Activated naive CD8-positive, alpha-beta T cell treated with anti-CD3 and anti-CD28 coated beads, Interleukin-2, amount 50 U/mL, for 24 hours (primary cell): ENCODE measurements around the gene FOXO1.
"Not testable (repeated sequence)": the region's sequence is repeated elsewhere in the genome, so short reads cannot be mapped to it uniquely, and the experiment has no call there.

Experiments used
- ATAC-seq: fragments of 150-1000 bp; cut with Tn5 transposase; one replicate; pipeline ENCODE4 v1.10.0; 2021
- DNase-seq: peaks from one replicate; pipeline ENCODE4 v3.0.0; 2021
- H3K27ac Mint-ChIP-seq: one replicate; pipeline ENCODE4 v1.8.0; 2021; ENCODE audit warnings: mild to moderate bottlenecking, mixed read lengths
- H3K27me3 Mint-ChIP-seq: one replicate; pipeline ENCODE4 v1.8.0; 2021; ENCODE audit warnings: mixed read lengths
- H3K36me3 Mint-ChIP-seq: one replicate; pipeline ENCODE4 v1.8.0; 2021; ENCODE audit warnings: low read depth, mixed read lengths
- H3K4me1 Mint-ChIP-seq: one replicate; pipeline ENCODE4 v1.8.0; 2021; ENCODE audit warnings: mixed read lengths
- H3K4me3 Mint-ChIP-seq: one replicate; pipeline ENCODE4 v1.8.0; 2021; ENCODE audit warnings: mild to moderate bottlenecking, moderate library complexity, mixed read lengths
- H3K9me3 Mint-ChIP-seq: one replicate; pipeline ENCODE4 v1.8.0; 2021; ENCODE audit warnings: mixed read lengths

FOXO1 gene

GRCh38 chr13:40672765-40673397 is 6.4 kb upstream of the FOXO1 start:
- no peaks in the 10 kb centered on the region for H3K27me3 Mint-ChIP-seq
- no peak overlapping the region for H3K4me3 Mint-ChIP-seq
- no peak for ATAC-seq
- H3K4me1 Mint-ChIP-seq, result peaks cover 38% of the 10 kb centered on the region
- no peak overlapping the region for H3K27ac Mint-ChIP-seq
- no peaks in the 10 kb centered on the region for H3K36me3 Mint-ChIP-seq
- DNase-seq, result no peak
- no peaks in the 10 kb centered on the region for H3K9me3 Mint-ChIP-seq

DNA sequence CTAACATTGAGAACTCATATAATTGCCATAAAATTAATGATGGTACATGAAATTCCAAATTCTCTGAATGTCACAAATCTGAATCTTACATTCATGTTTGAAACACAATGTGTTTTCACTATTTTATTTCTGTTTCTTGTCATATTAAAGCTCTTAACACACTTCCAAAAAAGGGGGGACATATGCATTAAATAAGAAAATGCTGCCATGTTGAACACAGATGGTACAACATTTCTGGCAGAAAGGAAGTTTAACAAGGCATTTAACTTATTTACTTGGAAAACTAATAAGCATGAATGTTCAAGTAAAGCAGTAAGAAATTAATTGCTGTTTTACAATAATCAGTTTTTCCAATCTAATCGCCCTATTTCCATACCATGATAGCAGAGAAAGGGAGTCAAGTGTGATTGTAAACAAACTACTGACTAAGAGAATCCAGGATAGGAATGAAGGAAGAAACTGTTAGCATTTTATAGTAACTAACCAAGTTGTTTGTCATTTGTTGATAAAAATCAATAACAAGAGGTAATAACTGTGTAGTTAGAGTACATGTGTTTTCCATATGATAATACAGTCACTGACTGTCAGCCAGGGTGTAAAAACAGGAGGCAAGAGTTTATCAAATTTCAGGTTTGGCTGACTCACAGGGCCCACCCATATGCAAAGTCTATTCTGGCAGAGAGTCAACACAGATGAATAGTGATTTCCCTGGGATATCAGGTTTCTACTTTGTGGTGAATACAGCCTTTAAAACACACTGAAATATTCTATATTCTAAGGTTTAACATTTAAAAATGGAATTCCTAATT is 5.7 kb upstream of the FOXO1 start:
- H3K36me3 Mint-ChIP-seq, result no peaks in the 10 kb centered on the region
- ATAC-seq, result peak; percentile 83
- no peak overlapping the region for H3K27ac Mint-ChIP-seq
- H3K4me1 Mint-ChIP-seq, result peaks cover 45% of the 10 kb centered on the region
- H3K4me3 Mint-ChIP-seq, result no peak overlapping the region
- DNase-seq, result no peak
- no peaks in the 10 kb centered on the region for H3K27me3 Mint-ChIP-seq
- no peaks in the 10 kb centered on the region for H3K9me3 Mint-ChIP-seq

GRCh38 chr13:40670307-40670706 is 3.9 kb upstream of the FOXO1 start:
- H3K27me3 Mint-ChIP-seq, result no peaks in the 10 kb centered on the region
- no peak overlapping the region for H3K27ac Mint-ChIP-seq
- peaks cover 2% of the 10 kb centered on the region for H3K36me3 Mint-ChIP-seq
- peaks cover 42% of the 10 kb centered on the region for H3K4me1 Mint-ChIP-seq
- DNase-seq (no peak), ATAC-seq (no peak)
- H3K9me3 Mint-ChIP-seq, result no peaks in the 10 kb centered on the region
- H3K4me3 Mint-ChIP-seq, result no peak overlapping the region

DNA sequence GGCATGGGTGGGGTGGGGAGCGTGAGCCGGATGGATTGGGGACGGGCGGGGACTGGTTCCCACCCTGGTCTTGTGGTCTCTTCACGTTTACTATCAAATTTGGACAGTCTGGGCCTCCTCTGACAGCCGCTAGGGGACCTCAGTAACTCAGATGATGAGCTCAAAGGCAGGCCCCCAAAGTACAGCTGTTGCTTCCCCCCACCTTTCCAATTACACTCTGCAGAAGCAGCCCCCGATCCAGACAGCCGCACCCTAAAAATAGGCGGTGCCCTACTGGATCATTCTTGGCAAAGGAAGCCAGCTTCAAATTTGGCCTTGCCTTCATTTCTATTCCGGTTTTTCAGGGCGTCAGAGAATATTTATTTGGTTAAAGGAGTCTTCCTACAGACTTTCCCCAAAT is 1.9 kb upstream of the FOXO1 start:
- H3K9me3 Mint-ChIP-seq, result no peaks in the 10 kb centered on the region
- peaks cover 45% of the 10 kb centered on the region for H3K4me1 Mint-ChIP-seq
- H3K27ac Mint-ChIP-seq, result peak overlapping the region; percentile 90
- no peaks in the 10 kb centered on the region for H3K27me3 Mint-ChIP-seq
- peak; percentile 56 for DNase-seq
- no peak for ATAC-seq
- H3K4me3 Mint-ChIP-seq, result peak overlapping the region; percentile 85
- peaks cover 10% of the 10 kb centered on the region for H3K36me3 Mint-ChIP-seq

GRCh38 chr13:40667622-40667978 is 1.2 kb upstream of the FOXO1 start:
- H3K4me3 Mint-ChIP-seq, result peak overlapping the region; percentile 85

GRCh38 chr13:40666933-40667621 is 636 bp upstream of the FOXO1 start:
- Mint-ChIP-seq H3K27ac (peak overlapping the region; percentile 90), H3K36me3 (peaks cover 13% of the 10 kb centered on the region), H3K4me3 (peak overlapping the region; percentile 85), H3K9me3 (no peaks in the 10 kb centered on the region), H3K4me1 (peaks cover 44% of the 10 kb centered on the region), H3K27me3 (no peaks in the 10 kb centered on the region)
- peak; percentile 58 for DNase-seq
- ATAC-seq, result peak; percentile 12

More at GRCh38 chr13:40667622-40667978, 1.2 kb upstream of the FOXO1 start:
- Mint-ChIP-seq H3K27ac (peak overlapping the region; percentile 90), H3K36me3 (peaks cover 12% of the 10 kb centered on the region), H3K9me3 (no peaks in the 10 kb centered on the region), H3K27me3 (no peaks in the 10 kb centered on the region), H3K4me1 (peaks cover 44% of the 10 kb centered on the region)
- ATAC-seq (no peak), DNase-seq (no peak)

GRCh38 chr13:40665126-40666044 is 1.1 kb downstream of the FOXO1 start:
- peak; percentile 46 for DNase-seq
- H3K4me1 Mint-ChIP-seq, result peaks cover 54% of the 10 kb centered on the region

DNA sequence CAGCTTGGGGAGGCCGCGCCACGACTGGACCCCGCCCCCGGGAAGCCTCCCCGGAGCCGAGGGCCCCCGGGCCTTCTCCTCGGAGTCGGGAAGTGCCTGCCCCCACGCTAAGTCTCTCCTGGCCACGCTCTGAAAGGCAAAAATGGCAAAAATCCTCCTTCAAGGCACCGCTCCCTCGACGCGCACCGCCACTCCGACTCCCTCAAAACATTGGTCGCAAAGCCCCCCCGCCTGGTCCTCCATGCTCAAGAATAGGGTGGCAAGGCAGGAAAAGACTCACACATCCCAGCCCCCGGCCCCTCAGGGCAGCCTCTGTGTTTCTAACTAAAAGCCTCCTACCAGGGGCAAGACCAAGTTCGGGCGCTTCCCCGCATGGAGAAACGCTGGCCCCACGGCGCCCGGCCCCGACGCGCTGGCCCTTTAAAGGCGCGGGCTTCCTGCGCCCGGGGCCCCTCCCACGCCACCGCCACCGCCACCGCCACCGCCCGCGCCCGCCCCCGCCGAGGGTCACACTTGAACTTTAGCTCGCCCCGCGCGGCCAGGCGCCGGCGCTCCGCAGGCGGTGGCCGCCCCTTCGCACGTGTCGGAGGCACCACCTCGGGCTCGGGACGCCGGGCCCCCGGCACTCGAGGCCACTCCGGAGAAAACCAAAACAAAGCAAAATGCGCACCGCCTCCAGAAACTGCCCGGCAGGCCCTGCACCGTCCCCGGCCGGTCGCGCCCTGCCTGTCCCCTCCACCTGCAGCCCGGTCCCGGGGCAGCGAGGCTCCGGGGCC is 1.9 kb downstream of the FOXO1 start:
- peak; percentile 4 for ATAC-seq
- DNase-seq, result peak; percentile 72
- Mint-ChIP-seq H3K27me3 (no peaks in the 10 kb centered on the region), H3K36me3 (peaks cover 17% of the 10 kb centered on the region), H3K27ac (peak overlapping the region; percentile 99), H3K9me3 (no peaks in the 10 kb centered on the region), H3K4me3 (peak overlapping the region; percentile 97), H3K4me1 (peaks cover 56% of the 10 kb centered on the region)

More at GRCh38 chr13:40665126-40666044, 1.1 kb downstream of the FOXO1 start:
- Mint-ChIP-seq H3K36me3 (peaks cover 17% of the 10 kb centered on the region), H3K4me3 (peak overlapping the region; percentile 97), H3K27ac (peak overlapping the region; percentile 90), H3K27me3 (no peaks in the 10 kb centered on the region), H3K9me3 (no peaks in the 10 kb centered on the region)
- ATAC-seq, result no peak

DNA sequence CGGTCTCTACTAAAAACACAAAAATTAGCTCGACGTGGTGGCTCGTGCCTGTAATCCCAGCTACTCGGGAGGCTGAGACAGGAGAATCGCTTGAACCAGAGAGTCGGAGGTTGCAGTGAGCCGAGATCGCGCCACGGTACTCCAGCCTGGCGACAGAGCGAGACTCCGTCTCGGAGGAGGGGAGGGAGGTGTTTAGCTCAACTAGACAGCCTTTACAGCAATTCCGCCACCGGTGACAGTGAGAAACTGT is 2.4 kb downstream of the FOXO1 start:
- not testable (repeated sequence) for H3K9me3 Mint-ChIP-seq, H3K27me3 Mint-ChIP-seq
- Mint-ChIP-seq H3K36me3 (peaks cover 17% of the 10 kb centered on the region), H3K4me1 (peaks cover 58% of the 10 kb centered on the region), H3K27ac (peak overlapping the region; percentile 99), H3K4me3 (peak overlapping the region; percentile 97)
- ATAC-seq (peak; percentile 21), DNase-seq (peak; percentile 76)

- Mint-ChIP-seq H3K4me1 (peaks cover 62% of the 10 kb centered on the region), H3K4me3 (peak overlapping the region; percentile 97), H3K36me3 (peaks cover 26% of the 10 kb centered on the region), H3K27ac (peak overlapping the region; percentile 99), H3K9me3 (no peaks in the 10 kb centered on the region), H3K27me3 (no peaks in the 10 kb centered on the region)
- ATAC-seq (peak; percentile 34), DNase-seq (no peak)
These were observed 3.6 kb downstream of the FOXO1 start for GRCh38 chr13:40662866-40663265.

DNA sequence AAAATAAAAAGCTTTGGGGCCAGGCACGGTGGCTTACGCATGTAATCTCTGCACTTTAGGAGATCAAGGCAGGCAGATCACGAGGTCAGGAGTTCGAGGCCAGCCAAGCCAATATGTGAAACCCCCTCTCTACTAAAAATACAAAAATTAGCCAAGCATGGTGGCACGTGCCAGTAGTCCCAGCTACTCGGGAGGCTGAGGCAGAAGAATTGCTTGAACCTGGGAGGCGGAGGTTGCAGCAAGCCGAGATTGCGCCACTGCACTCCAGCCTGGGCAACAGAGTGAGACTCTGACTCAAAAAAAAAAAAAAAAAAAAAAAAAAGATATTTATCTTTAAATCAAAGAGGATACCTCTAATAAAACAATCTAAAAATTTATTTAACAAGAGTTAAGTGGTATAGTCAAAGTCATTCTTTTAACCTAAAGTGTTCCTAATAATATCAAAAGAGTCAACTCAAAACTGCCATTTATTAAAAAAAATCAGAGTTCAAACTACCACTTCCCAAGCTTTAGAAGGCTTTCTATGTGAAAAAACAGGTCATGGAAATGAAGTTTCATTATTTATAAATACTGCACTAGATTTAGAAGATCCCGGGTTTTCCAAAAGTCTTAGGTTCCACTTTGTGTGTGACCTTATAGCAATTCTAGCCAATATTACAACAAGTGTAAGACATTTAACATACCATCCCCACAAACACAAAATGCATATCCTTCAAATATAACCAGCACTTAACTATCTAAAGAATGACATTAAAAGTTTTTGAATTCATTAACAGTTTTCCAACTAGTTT is 4.4 kb downstream of the FOXO1 start:
- DNase-seq (no peak), ATAC-seq (no peak)
- H3K27me3 Mint-ChIP-seq, result no peaks in the 10 kb centered on the region
- peak overlapping the region; percentile 97 for H3K4me3 Mint-ChIP-seq
- H3K27ac Mint-ChIP-seq, result peak overlapping the region; percentile 99
- peaks cover 63% of the 10 kb centered on the region for H3K4me1 Mint-ChIP-seq
- peaks cover 30% of the 10 kb centered on the region for H3K36me3 Mint-ChIP-seq
- H3K9me3 Mint-ChIP-seq, result peaks cover 4% of the 10 kb centered on the region

DNA sequence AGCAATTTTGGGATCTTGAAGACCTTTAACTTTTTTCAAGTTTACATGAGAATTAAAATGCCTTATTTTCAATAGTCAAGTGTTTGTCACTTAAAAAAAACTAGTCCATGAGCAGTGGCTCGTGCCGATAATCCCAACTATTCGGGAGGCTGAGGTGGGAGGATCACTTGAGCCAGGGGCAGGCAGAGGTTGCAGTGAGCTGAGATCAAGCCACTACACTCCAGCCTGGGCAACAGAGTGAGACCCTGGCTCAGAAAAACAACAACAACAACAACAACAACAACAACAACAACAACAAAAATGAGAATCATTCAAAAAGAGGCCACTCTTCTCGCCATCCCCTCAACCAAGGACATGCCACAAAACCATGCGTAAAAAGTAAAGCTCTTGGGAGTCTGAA is 5.7 kb downstream of the FOXO1 start:
- Mint-ChIP-seq H3K36me3 (peaks cover 30% of the 10 kb centered on the region), H3K4me3 (peak overlapping the region; percentile 38), H3K27me3 (no peaks in the 10 kb centered on the region), H3K4me1 (peaks cover 77% of the 10 kb centered on the region), H3K9me3 (peaks cover 4% of the 10 kb centered on the region), H3K27ac (peak overlapping the region; percentile 99)
- no peak for ATAC-seq
- no peak for DNase-seq

DNA sequence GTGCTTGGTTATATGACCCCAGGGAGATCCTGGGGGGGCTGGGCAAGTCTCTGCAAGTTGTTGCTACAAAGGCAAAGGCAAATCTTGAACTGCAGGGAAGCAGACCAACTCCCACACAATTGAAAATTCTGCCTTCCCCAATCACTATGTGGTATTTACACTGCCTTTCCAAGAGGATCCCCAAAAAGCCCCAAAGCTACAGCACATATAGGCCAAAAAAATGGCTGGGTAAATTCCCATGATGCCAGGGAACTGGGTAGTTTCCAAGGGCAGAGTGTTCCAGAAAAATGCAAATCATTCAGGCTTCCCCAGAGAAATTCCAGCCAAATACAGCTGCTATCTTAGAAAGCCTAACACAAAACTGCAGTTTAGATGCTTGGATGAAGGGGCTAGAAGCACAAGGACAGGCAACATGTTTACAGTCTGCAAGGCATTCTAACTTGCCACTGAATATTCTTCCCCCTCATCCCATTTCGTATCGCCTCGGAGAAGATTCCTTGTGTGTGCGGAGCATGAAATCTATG is 6.2 kb downstream of the FOXO1 start:
- DNase-seq (no peak), ATAC-seq (no peak)
- Mint-ChIP-seq H3K36me3 (peaks cover 27% of the 10 kb centered on the region), H3K4me3 (peak overlapping the region; percentile 46), H3K9me3 (peaks cover 4% of the 10 kb centered on the region), H3K27ac (peak overlapping the region; percentile 99), H3K27me3 (no peaks in the 10 kb centered on the region), H3K4me1 (peaks cover 82% of the 10 kb centered on the region)
